Epithelial cell of prostate (primary cell): ENCODE measurements around the gene ANAPC16.
A peak's percentile ranks its signal among the peaks of the same experiment; 100 is the strongest.
"Not testable (repeated sequence)": the region's sequence is repeated elsewhere in the genome, so short reads cannot be mapped to it uniquely, and the experiment has no call there.

ENCODE experiments used
- DNase-seq: peaks from one replicate; pipeline ENCODE4 v3.0.0-alpha.2; 2011; ENCODE audit warnings: low read depth, low spot score
- H3K27ac ChIP-seq: fragments of 450-650 bp; 2 replicates; pipeline ENCODE4 v1.5.1; 2017; ENCODE audit warnings: mild to moderate bottlenecking

Gene ANAPC16

GRCh38 chr10:72260239-72260975 is 44.6 kb downstream of the ANAPC16 start:
- H3K27ac ChIP-seq = peak overlapping the region; percentile 96
- no peak for DNase-seq

DNA sequence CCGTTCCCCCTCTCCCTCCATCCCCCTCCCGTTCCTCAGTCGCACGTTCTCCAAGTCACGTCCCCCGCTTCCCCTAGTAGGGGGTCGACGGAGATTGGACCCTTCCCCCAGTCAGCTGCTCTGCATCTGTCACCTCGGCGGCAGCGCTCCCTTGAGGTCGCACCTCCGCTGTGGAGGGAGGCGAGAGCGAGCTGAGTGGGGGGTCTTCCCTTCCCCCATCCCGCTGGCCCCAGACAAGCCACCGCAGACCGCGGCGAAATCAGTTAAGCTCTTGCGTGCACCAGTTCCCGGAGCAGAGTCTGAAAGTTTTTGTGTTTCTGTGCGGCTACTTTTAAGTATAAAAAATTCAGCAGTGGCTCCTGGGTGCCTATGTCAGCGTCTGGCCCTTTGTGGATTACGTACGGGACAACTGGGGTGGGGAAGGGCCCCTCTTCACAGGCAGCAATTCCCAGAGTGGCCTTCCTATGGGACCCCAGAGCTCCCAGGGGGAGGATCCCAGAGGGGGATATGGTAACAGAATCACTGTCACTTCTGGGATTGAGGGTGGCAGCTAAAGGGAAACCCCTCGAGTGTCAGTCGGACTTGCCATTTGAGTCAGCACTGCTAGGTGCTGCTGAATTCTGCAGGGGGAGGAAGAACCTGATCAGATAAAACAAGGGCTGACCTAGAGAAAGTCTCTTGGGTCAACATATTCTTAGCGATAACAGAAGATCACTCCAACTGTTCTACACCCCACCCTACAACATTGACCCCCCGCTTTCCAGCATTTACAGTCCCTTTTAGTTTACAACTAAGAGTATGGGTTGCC is 45.4 kb downstream of the ANAPC16 start:
- DNase-seq = no peak
- H3K27ac ChIP-seq = peak overlapping the region; percentile 96

GRCh38 chr10:72261784-72262404 is 46.1 kb downstream of the ANAPC16 start:
- DNase-seq = no peak
- peak overlapping the region; percentile 96 for H3K27ac ChIP-seq

GRCh38 chr10:72263613-72264241 is 47.9 kb downstream of the ANAPC16 start:
- DNase-seq = peak; percentile 77
- peak overlapping the region; percentile 96 for H3K27ac ChIP-seq

GRCh38 chr10:72264536-72264935 is 48.7 kb downstream of the ANAPC16 start:
- no peak for DNase-seq
- H3K27ac ChIP-seq = peak overlapping the region; percentile 96

GRCh38 chr10:72265508-72265907 is 49.7 kb downstream of the ANAPC16 start:
- DNase-seq = no peak
- peak overlapping the region; percentile 96 for H3K27ac ChIP-seq

- H3K27ac ChIP-seq = peak overlapping the region; percentile 96
- no peak for DNase-seq
These were observed 50.4 kb downstream of the ANAPC16 start for GRCh38 chr10:72265990-72266865.

DNA sequence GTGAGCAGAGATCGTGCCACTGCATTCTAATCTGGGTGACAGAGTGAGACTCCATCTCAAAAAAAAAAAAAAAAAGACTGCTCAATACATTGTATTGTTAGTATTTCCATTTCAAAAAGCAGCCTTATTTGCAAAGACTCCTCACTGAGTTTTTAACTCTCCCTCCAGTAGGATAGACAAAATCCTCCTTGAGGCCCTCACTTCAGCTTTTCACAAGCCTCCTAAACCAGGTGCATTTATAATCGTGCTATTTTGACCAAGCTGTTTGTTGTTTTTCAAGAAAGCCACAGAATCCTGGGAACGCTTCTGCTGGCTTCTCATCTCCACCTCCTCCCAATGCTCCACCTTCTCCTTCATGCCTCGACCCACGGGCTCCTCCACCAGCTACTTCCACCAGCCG is 51.6 kb downstream of the ANAPC16 start:
- no peak for DNase-seq
- H3K27ac ChIP-seq = no peak overlapping the region

DNA sequence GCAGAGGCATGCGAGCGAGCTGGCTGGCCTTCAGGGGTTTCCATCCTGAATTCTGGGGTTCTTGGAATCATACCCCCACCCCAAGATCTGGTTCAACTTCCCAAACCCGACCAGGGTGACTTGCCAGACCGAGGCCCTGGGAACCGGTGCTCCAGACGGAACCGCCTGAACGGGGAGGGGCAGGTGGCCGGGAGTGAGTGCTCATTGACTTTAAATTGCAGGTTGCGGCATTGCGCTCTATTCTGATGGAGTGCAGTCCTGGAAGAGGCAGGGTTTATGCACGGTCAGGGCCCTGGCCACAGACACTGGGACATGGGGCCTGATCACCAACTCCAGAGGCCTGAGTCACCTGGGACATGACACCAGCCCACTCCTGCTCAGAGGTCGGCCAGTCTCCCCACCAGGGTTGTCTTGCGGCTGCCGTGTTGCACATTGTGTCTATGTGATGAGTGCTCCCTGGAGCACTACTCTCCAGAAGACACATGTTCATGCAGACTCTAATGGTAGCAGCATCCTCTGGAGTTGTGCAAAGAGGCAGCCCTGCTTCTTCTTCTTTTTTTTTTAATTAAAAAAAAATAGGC is 52.1 kb downstream of the ANAPC16 start:
- DNase-seq = no peak
- no peak overlapping the region for H3K27ac ChIP-seq

DNA sequence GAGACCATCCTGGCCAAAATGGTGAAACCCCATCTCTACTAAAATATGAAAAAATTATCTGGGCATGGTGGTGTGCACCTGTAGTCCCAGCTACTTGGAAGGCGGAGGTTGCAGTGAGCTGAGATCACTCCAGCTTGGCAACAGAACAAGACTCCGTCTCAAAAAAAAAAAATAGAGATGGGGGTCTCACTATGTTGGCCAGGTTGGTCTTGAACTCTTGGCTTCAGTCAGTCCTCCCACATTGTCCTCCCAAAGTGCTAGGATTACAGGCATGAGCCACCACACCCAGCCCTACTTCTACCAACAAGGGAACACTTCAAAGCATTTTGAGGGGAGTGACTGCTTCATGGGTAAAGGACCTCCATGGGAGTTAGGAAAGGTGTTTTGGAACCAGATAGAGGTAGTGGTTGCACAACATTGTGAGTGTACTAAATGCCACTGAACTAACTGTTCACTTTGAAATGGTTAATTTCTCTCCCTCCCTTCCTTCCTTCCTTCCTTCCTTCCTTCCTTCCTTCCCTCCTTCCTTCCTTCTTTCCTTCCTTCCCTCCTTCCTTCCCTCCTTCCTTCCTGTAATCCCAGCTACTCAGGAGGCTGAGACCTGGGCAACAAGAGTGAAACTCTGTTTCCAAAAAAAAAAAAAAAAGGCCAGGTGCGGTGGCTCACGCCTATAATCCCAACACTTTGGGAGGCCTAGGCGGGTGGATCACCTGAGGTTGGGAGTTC is 52.8 kb downstream of the ANAPC16 start:
- not testable (repeated sequence) for DNase-seq, H3K27ac ChIP-seq

- no peak for DNase-seq
- peak overlapping the region; percentile 100 for H3K27ac ChIP-seq
These were observed 54.9 kb downstream of the ANAPC16 start for GRCh38 chr10:72270607-72271281.

DNA sequence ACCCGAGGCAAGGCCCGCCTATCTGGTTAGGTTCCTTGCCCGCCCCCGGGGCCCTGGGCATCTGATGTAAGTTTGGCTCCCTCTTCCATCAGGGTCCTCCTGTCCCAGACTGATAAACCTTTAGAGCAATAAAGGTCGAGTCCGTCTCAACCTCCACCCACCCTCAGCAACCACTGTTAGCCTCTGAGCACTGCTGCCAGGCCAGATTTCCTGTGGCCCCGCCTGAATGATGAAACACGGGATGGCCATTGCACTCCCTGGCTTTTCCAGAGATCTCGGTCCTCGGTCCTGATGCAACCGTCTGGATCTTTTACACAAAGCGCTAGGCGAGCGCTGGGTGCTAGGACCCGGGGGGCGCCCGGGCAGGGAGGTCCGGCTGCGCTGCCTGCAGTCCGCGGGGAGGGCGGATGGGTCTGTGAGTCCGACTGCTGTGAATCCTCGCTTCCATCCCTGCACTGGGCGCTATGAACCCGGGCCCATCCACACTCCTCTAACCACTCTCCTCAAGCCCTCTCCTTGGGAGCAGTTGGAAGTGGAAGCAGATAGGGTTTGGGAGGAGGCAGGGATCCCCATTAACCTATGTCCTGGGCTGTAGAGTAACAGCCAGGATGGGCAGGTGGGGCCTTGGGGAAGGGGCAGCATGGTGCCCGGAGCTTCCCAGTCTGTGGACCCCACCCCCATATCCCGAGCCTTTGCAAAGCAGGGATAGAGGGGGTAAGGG is 57.0 kb downstream of the ANAPC16 start:
- H3K27ac ChIP-seq = peak overlapping the region; percentile 100
- no peak for DNase-seq

GRCh38 chr10:72273410-72274212 is 57.8 kb downstream of the ANAPC16 start, which contains the start of gene DDIT4:
TSS of gene DDIT4 (plus strand) at chr10:72273924. CDS start at chr10:72274217, 293 bp downstream.
- peak; percentile 98 for DNase-seq
- peak within 1 kb of the TSS; percentile 100 for H3K27ac ChIP-seq

GRCh38 chr10:72274213-72274729 is 58.5 kb downstream of the ANAPC16 start:
- DNase-seq = no peak
- peak overlapping the region; percentile 100 for H3K27ac ChIP-seq

DNA sequence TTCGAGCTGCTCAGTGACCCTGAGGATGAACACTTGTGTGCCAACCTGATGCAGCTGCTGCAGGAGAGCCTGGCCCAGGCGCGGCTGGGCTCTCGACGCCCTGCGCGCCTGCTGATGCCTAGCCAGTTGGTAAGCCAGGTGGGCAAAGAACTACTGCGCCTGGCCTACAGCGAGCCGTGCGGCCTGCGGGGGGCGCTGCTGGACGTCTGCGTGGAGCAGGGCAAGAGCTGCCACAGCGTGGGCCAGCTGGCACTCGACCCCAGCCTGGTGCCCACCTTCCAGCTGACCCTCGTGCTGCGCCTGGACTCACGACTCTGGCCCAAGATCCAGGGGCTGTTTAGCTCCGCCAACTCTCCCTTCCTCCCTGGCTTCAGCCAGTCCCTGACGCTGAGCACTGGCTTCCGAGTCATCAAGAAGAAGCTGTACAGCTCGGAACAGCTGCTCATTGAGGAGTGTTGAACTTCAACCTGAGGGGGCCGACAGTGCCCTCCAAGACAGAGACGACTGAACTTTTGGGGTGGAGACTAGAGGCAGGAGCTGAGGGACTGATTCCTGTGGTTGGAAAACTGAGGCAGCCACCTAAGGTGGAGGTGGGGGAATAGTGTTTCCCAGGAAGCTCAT is 59.0 kb downstream of the ANAPC16 start:
- no peak for DNase-seq
- H3K27ac ChIP-seq = peak overlapping the region; percentile 100
